A549 (cell line): ENCODE results near the gene MCRIP1. TPM values are rescaled to one million over a fixed set of nuclear protein-coding genes. Genes with fewer than 3 reads are reported as not detected.

Source experiments
- ATAC-seq, 2 experiments: fragments of 200-7000 bp in 1 of 2; fragments of >200 bp in 1 of 2; cut with Nextera tagmentation in 1 of 2; cut with Tn5 transposase in 1 of 2; 3 replicates each; pipeline versions ENCODE4 v1.8.0 to v1.9.1; 2018 to 2020; ENCODE audit warnings: mild to moderate bottlenecking in 1 of 2, moderate library complexity in 1 of 2
- CTCF ChIA-PET: fragments of 300-600 bp; sonication (Branson Sonifier 250); formaldehyde crosslinking; extraction: SDS; loops from one replicate; lab custom pipeline; 2021; ENCODE audit warnings: antibody characterized with exemption, inconsistent platforms; lab: Yijun Ruan, JAX
- POLR2A ChIA-PET: fragments of 350-600 bp; formaldehyde crosslinking; extraction: SDS; loops from one replicate; lab custom pipeline; 2021; ENCODE audit warnings: antibody characterized with exemption, inconsistent platforms; lab: Yijun Ruan, JAX
- DNase-seq, 2 experiments: peaks; one replicate each; pipeline versions ENCODE4 v3.0.0 to v3.0.0-alpha.2; 2011 to 2016; ENCODE audit warnings: low read depth in 1 of 2, low spot score in 1 of 2
- FAIRE-seq: peaks from 2 replicates; lab custom pipeline; 2011; peaks lifted over from hg19 to GRCh38; lab: Jason Lieb, UNC
- H3K27ac ChIP-seq, 2 experiments: fragments of >200 bp; sonication (Bioruptor Twin); formaldehyde crosslinking; 3 replicates each; pipeline ENCODE4 v1.5.1; 2016 to 2017
- H3K4me1 ChIP-seq: fragments of >200 bp; sonication (Bioruptor Twin); formaldehyde crosslinking; 3 replicates; pipeline ENCODE4 v1.6.1; 2016
- H3K4me2 ChIP-seq: fragments of >200 bp; sonication (Bioruptor Twin); formaldehyde crosslinking; 3 replicates; pipeline ENCODE4 v1.6.1; 2016
- H3K4me3 ChIP-seq: fragments of >200 bp; sonication (Bioruptor Twin); formaldehyde crosslinking; 3 replicates; pipeline ENCODE4 v1.5.1; 2016
- H3K9me3 ChIP-seq: fragments of >200 bp; sonication (Bioruptor Twin); formaldehyde crosslinking; 3 replicates; pipeline ENCODE4 v1.6.1; 2016
- CHD4 ChIP-seq: fragments of 200-600 bp; sonication (generic); IDR thresholded peaks from 2 replicates; pipeline ENCODE4 v1.6.1; 2016; ENCODE audit warnings: antibody characterized with exemption, mild to moderate bottlenecking, borderline replicate concordance
- ESRRA ChIP-seq: fragments of 150-350 bp; IDR thresholded peaks from 2 replicates; pipeline ENCODE4 v1.6.1; 2014; ENCODE audit warnings: mild to moderate bottlenecking, low read length, borderline replicate concordance
- FOSL2 ChIP-seq, 2 experiments: fragments of 450-650 bp in 1 of 2; fragments of >200 bp in 1 of 2; sonication (Bioruptor Twin) in 1 of 2; formaldehyde crosslinking; IDR thresholded peaks; 2 replicates each; pipeline versions ENCODE4 v1.5.0 to v1.6.1; 2016 to 2020; ENCODE audit warnings: mild to moderate bottlenecking in 1 of 2, moderate library complexity in 1 of 2
- HMGXB4 ChIP-seq: fragments of 250-450 bp; sonication (Bioruptor Pico); IDR thresholded peaks from 2 replicates; pipeline ENCODE4 v1.5.0; 2021; ENCODE audit warnings: mild to moderate bottlenecking, moderate library complexity, borderline replicate concordance
- JUN ChIP-seq, 2 experiments: fragments of >200 bp; sonication (Bioruptor Twin); formaldehyde crosslinking; IDR thresholded peaks; 2 replicates in 1 of 2; 3 replicates in 1 of 2; pipeline ENCODE4 v1.6.1; 2016 to 2017
- POLR2A ChIP-seq: IDR thresholded peaks from 2 replicates; pipeline ENCODE4 v1.6.1; 2012; ENCODE audit warnings: mild to moderate bottlenecking, low read length
- REST ChIP-seq: fragments of 200-600 bp; sonication (generic); IDR thresholded peaks from 2 replicates; pipeline ENCODE4 v1.6.1; 2016; ENCODE audit warnings: antibody characterized with exemption, mild to moderate bottlenecking, moderate library complexity
- RFX5 ChIP-seq: fragments of 450-650 bp; IDR thresholded peaks from 2 replicates; pipeline ENCODE4 v1.7.1; 2014; ENCODE audit warnings: antibody characterized with exemption, mild to moderate bottlenecking, moderate library complexity
- TP53 ChIP-seq: fragments of 250-450 bp; sonication (Bioruptor Pico); IDR thresholded peaks from 2 replicates; pipeline ENCODE4 v1.5.0; 2021; ENCODE audit warnings: mild to moderate bottlenecking, moderate library complexity
- ZNF302 ChIP-seq: fragments of 250-450 bp; sonication (Bioruptor Pico); IDR thresholded peaks from 2 replicates; pipeline ENCODE4 v1.9.0; 2021; ENCODE audit warnings: inconsistent platforms, mild to moderate bottlenecking, moderate library complexity
- WGBS: methylation state at CpG from one replicate; pipeline ENCODE4 v1.1.6; 2017; ENCODE audit errors: missing lambda C conversion rate; 5-methylcytosine and 5-hydroxymethylcytosine counted together
- polyA plus RNA-seq, 4 experiments: library from polyadenylated mRNA; depleted of rRNA in 3 of 4; stranded (reverse); fragments of >200 nt; fragmentation: RNase III in 1 of 4; extraction: RNeasy Plus Mini Kit Qiagen cat#74134 plus additional on column Dnase treatment in 1 of 4; gene quantifications; 2 replicates in 3 of 4; 3 replicates in 1 of 4; pipeline ENCODE4 v1.2.3, GENCODE V29; 2011 to 2017
- TF ChIP-seq, protein P1 (sequence below): fragments of 450-650 bp; IDR thresholded peaks from 2 replicates; pipeline ENCODE4 v1.6.1; 2014; ENCODE audit warnings: antibody characterized with exemption
- TF ChIP-seq, protein P2 (sequence below): fragments of >200 bp; sonication (Bioruptor Twin); formaldehyde crosslinking; IDR thresholded peaks from 3 replicates; pipeline ENCODE4 v1.5.1; 2016
- TF ChIP-seq, protein P3 (sequence below): fragments of >200 bp; sonication (Bioruptor Twin); formaldehyde crosslinking; IDR thresholded peaks from 3 replicates; pipeline ENCODE4 v1.6.1; 2016

MCRIP1 gene
- polyA plus RNA-seq, 2 of the 4 experiments (the other 2 are of a cell fraction): 32.0 to 51.0 TPM

- TF ChIP-seq REST (no peak), FOSL2 (IDR thresholded peaks at IDR 0.05) (no peak), FOSL2 (CRISPR knock-in tag; IDR thresholded peaks at IDR 0.05) (no peak)
These were observed 19.1 kb upstream of the MCRIP1 start (continued) for GRCh38 chr17:81852237-81852636.

- Histone ChIP-seq H3K27ac (no peak overlapping the region), H3K4me3 (no peak overlapping the region), H3K4me2 (no peak overlapping the region), H3K9me3 (no peaks in the 10 kb centered on the region), H3K4me1 (no peaks in the 10 kb centered on the region)
- WGBS: 96% methylated on average over 16 of the region's 16 CpGs
- TF ChIP-seq, protein P1, sequence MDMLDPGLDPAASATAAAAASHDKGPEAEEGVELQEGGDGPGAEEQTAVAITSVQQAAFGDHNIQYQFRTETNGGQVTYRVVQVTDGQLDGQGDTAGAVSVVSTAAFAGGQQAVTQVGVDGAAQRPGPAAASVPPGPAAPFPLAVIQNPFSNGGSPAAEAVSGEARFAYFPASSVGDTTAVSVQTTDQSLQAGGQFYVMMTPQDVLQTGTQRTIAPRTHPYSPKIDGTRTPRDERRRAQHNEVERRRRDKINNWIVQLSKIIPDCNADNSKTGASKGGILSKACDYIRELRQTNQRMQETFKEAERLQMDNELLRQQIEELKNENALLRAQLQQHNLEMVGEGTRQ: no peak
- TF ChIP-seq TP53 (CRISPR knock-in tag) (no peak), FOSL2 (IDR thresholded peaks at IDR 0.05) (no peak), FOSL2 (CRISPR knock-in tag; IDR thresholded peaks at IDR 0.05) (no peak), HMGXB4 (CRISPR knock-in tag) (no peak), ESRRA (no peak), JUN (IDR thresholded peaks at IDR 0.05) (no peak), REST (no peak), RFX5 (no peak), POLR2A (no peak), ZNF302 (CRISPR knock-in tag) (no peak), CHD4 (no peak)
- TF ChIP-seq, protein P2, sequence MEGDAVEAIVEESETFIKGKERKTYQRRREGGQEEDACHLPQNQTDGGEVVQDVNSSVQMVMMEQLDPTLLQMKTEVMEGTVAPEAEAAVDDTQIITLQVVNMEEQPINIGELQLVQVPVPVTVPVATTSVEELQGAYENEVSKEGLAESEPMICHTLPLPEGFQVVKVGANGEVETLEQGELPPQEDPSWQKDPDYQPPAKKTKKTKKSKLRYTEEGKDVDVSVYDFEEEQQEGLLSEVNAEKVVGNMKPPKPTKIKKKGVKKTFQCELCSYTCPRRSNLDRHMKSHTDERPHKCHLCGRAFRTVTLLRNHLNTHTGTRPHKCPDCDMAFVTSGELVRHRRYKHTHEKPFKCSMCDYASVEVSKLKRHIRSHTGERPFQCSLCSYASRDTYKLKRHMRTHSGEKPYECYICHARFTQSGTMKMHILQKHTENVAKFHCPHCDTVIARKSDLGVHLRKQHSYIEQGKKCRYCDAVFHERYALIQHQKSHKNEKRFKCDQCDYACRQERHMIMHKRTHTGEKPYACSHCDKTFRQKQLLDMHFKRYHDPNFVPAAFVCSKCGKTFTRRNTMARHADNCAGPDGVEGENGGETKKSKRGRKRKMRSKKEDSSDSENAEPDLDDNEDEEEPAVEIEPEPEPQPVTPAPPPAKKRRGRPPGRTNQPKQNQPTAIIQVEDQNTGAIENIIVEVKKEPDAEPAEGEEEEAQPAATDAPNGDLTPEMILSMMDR: no peak
- TF ChIP-seq, protein P3, sequence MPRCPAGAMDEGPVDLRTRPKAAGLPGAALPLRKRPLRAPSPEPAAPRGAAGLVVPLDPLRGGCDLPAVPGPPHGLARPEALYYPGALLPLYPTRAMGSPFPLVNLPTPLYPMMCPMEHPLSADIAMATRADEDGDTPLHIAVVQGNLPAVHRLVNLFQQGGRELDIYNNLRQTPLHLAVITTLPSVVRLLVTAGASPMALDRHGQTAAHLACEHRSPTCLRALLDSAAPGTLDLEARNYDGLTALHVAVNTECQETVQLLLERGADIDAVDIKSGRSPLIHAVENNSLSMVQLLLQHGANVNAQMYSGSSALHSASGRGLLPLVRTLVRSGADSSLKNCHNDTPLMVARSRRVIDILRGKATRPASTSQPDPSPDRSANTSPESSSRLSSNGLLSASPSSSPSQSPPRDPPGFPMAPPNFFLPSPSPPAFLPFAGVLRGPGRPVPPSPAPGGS: no peak
- no peak for DNase-seq
- POLR2A ChIA-PET: interaction anchor here (1.0 kb wide), 1 partner anchor 18 kb away, joined by 4 read pairs; the partner anchor contains the start of gene MCRIP1
- CTCF ChIA-PET: interaction anchor here (0.9 to 12.1 kb wide), 3 partner anchors 25 to 118 kb away, joined by 3 to 96 read pairs (median 16); no protein-coding TSS in a partner anchor
- ATAC-seq: no peak
- no peak for FAIRE-seq
These were observed 18.3 kb upstream of the MCRIP1 start for GRCh38 chr17:81851423-81851822.
